Measurements from ENCODE around the gene PSMB2. TPM values are rescaled to one million over a fixed set of nuclear protein-coding genes. Genes with fewer than 3 reads are reported as not detected.
"Not testable (repeated sequence)": the region's sequence is repeated elsewhere in the genome, so short reads cannot be mapped to it uniquely, and the experiment has no call there.

Gene PSMB2
- total RNA-seq (2022) = 59.9 and 66.3 TPM in 2 replicates
- Bru-seq, nascent RNA = percentile 81 among the genes with signal in this experiment
- percentile 70 among the genes with signal in this experiment for BruChase-seq, experiment 1, labeled RNA remaining after a 2-hour chase
- percentile 83 among the genes with signal in this experiment for BruChase-seq, experiment 2, labeled RNA remaining after a 6-hour chase
- long read RNA-seq, transcript PSMB2-201 (6 exons, 2,701 nt) = major isoform, 156 of 164 reads
- long read RNA-seq, partial matches to known transcripts = 2 of 164 reads
- long read RNA-seq, other reads (novel, unspliced or antisense) = 6 of 164 reads

- no peaks in the 10 kb centered on the region for H3K36me3 ChIP-seq (ENCODE audit: control insufficient read depth, insufficient read depth, low read length)
- Mint-ChIP-seq H3K4me1 (ENCODE audit: low read depth, unreplicated experiment) (peaks cover 6% of the 10 kb centered on the region), H3K9me3 (ENCODE audit: unreplicated experiment) (no peaks in the 10 kb centered on the region), H3K4me3 (ENCODE audit: unreplicated experiment) (peak within 1 kb of the TSS; percentile 98), H3K27ac (ENCODE audit: unreplicated experiment) (peak within 1 kb of the TSS; percentile 98), H3K27me3 (ENCODE audit: insufficient read depth, unreplicated experiment) (peaks cover 6% of the 10 kb centered on the region), H3K36me3 (ENCODE audit: insufficient read depth, unreplicated experiment) (peaks cover 10% of the 10 kb centered on the region)
- DNase-seq = peak; percentile 92 to 93
- no peak for TF ChIP-seq CTCF (IDR thresholded peaks at IDR 0.05; ENCODE audit: insufficient read depth in 1 of 2, low read depth in 1 of 2, low read length in 1 of 2, severe bottlenecking in 1 of 2, unreplicated experiment in 1 of 2)
- ChIA-PET CTCF (no interaction called here), POLR2A (no interaction called here)
- H3K27me3 ChIP-seq (replicated peaks; ENCODE audit: control insufficient read depth, insufficient read depth, low read length) = no peaks in the 10 kb centered on the region
- BruUV-seq (replicated peaks) = no TSS peak
- no peaks in the 10 kb centered on the region for H3K9me3 ChIP-seq
- intact Hi-C loops (cut with micrococcal nuclease; ENCODE audit: unreplicated experiment) = loop anchor here (5.0 kb wide), 1 partner anchor 76 kb away; the partner anchor contains the start of gene C1orf216
- H3K4me1 ChIP-seq = peaks cover 7% of the 10 kb centered on the region; the same call in 1 of the 2 replicates
- H3K4me3 ChIP-seq (ENCODE audit: low read depth, low read length) = peak within 1 kb of the TSS; percentile 80
These were observed at the start of gene PSMB2 for GRCh38 chr1:35641233-35641866. Gene PSMB2, minus strand, starts transcription at chr1:35641526. Its CDS starts 94 bp downstream, at chr1:35641432.

GRCh38 chr1:35691080-35691479 lies 49.8 kb upstream of the PSMB2 start:
- no peak for TF ChIP-seq CTCF (IDR thresholded peaks at IDR 0.05; ENCODE audit: insufficient read depth in 1 of 2, low read depth in 1 of 2, low read length in 1 of 2, severe bottlenecking in 1 of 2, unreplicated experiment in 1 of 2)
- intact Hi-C loops (cut with micrococcal nuclease; ENCODE audit: unreplicated experiment) = no loop called here
- Mint-ChIP-seq H3K4me1 (ENCODE audit: low read depth, unreplicated experiment) (peaks cover 7% of the 10 kb centered on the region), H3K9me3 (ENCODE audit: unreplicated experiment) (no peaks in the 10 kb centered on the region), H3K4me3 (ENCODE audit: unreplicated experiment) (no peak overlapping the region), H3K36me3 (ENCODE audit: insufficient read depth, unreplicated experiment) (no peaks in the 10 kb centered on the region), H3K27me3 (ENCODE audit: insufficient read depth, unreplicated experiment) (peaks cover 17% of the 10 kb centered on the region), H3K27ac (ENCODE audit: unreplicated experiment) (no peak overlapping the region)
- DNase-seq = no peak
- no peaks in the 10 kb centered on the region for H3K36me3 ChIP-seq (ENCODE audit: control insufficient read depth, insufficient read depth, low read length)
- ChIA-PET CTCF (no interaction called here), POLR2A (no interaction called here)
- H3K4me3 ChIP-seq (ENCODE audit: low read depth, low read length) = no peak overlapping the region
- no TSS peak for BruUV-seq (replicated peaks)
- H3K4me1 ChIP-seq = no peaks in the 10 kb centered on the region
- no peaks in the 10 kb centered on the region for H3K9me3 ChIP-seq
- H3K27me3 ChIP-seq (replicated peaks; ENCODE audit: control insufficient read depth, insufficient read depth, low read length) = no peaks in the 10 kb centered on the region

GRCh38 chr1:35690103-35690502 lies 48.8 kb upstream of the PSMB2 start:
- H3K27me3 ChIP-seq (replicated peaks; ENCODE audit: control insufficient read depth, insufficient read depth, low read length); H3K4me3 Mint-ChIP-seq (ENCODE audit: unreplicated experiment); H3K4me1 ChIP-seq; H3K36me3 ChIP-seq (ENCODE audit: control insufficient read depth, insufficient read depth, low read length); DNase-seq; H3K9me3 ChIP-seq; intact Hi-C loops (cut with micrococcal nuclease; ENCODE audit: unreplicated experiment); POLR2A ChIA-PET; H3K4me3 ChIP-seq (ENCODE audit: low read depth, low read length); H3K27ac Mint-ChIP-seq (ENCODE audit: unreplicated experiment); H3K4me1 Mint-ChIP-seq (ENCODE audit: low read depth, unreplicated experiment); H3K36me3 Mint-ChIP-seq (ENCODE audit: insufficient read depth, unreplicated experiment); BruUV-seq (replicated peaks); H3K9me3 Mint-ChIP-seq (ENCODE audit: unreplicated experiment): not testable (repeated sequence)
- CTCF ChIA-PET = interaction anchor here (0.6 kb wide), 1 partner anchor 48 kb away, joined by 3 read pairs; no protein-coding TSS in a partner anchor
- peaks cover 17% of the 10 kb centered on the region for H3K27me3 Mint-ChIP-seq (ENCODE audit: insufficient read depth, unreplicated experiment)
